ENCODE results near the gene PTN.

DNA sequence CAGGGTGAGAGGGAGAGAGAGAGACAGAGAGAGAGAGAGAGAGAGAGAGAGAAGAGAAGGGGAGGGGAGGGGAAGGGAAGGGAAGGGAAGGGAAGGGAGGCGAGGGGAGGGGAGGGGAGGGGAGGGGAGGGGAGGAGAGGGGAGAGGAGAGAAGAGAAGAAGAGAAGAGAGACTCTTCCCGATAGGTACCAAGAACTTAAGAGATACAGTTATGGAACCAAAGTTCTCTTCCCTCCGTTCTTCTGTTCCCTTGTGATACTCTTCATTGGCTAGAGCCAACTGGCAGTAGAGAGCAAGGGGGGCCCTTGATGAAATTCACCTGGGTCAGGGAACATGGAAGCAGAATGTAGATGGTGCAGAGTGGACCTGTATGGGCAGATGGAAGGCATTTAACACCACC, 122.1 kb downstream of the PTN start:
- TF ChIP-seq POLR2A (IDR thresholded peaks at IDR 0.05) = no peak
- TF ChIP-seq, protein P1, sequence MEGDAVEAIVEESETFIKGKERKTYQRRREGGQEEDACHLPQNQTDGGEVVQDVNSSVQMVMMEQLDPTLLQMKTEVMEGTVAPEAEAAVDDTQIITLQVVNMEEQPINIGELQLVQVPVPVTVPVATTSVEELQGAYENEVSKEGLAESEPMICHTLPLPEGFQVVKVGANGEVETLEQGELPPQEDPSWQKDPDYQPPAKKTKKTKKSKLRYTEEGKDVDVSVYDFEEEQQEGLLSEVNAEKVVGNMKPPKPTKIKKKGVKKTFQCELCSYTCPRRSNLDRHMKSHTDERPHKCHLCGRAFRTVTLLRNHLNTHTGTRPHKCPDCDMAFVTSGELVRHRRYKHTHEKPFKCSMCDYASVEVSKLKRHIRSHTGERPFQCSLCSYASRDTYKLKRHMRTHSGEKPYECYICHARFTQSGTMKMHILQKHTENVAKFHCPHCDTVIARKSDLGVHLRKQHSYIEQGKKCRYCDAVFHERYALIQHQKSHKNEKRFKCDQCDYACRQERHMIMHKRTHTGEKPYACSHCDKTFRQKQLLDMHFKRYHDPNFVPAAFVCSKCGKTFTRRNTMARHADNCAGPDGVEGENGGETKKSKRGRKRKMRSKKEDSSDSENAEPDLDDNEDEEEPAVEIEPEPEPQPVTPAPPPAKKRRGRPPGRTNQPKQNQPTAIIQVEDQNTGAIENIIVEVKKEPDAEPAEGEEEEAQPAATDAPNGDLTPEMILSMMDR (IDR thresholded peaks at IDR 0.05) = no peak

All from adrenal gland (tissue), 5 donors.